ENCODE results near the gene NTHL1.

DNA sequence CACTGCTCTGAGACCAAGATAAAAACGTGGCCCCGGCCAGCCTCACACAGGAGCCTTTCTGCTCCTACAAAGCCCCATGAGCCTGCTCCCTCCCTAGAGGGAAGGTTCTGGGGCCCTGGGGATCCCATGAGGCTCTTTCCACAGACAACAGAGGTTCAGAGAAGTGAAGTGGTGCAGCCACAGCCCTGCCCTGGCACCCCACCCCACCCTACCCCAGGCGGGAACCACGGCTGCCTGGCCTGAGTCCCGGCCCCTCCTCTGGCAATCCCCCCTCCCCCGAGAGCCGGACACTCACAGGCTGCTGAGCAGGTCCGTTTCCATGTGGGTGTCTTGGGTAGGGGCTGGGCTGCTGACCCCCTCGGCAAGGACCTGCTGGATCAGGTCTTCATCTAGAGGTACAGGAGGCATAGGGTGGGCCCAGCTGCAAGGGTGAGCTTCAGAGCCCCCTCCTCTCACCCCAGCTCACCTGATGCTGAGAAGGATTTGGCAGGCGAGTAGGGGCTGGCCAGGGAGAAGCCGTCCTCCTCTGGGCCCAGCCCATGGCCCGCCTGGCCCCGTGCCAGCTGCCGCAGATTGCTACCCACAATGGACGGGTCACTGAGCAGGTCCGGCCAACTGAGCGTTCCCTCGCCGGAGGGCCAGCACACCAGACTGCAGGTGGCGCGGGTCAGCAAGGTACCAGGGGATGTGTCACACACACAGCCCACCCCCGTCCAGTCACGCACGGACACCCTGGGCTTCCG, 49.4 kb upstream of the NTHL1 start:
- TF ChIP-seq, protein P1, sequence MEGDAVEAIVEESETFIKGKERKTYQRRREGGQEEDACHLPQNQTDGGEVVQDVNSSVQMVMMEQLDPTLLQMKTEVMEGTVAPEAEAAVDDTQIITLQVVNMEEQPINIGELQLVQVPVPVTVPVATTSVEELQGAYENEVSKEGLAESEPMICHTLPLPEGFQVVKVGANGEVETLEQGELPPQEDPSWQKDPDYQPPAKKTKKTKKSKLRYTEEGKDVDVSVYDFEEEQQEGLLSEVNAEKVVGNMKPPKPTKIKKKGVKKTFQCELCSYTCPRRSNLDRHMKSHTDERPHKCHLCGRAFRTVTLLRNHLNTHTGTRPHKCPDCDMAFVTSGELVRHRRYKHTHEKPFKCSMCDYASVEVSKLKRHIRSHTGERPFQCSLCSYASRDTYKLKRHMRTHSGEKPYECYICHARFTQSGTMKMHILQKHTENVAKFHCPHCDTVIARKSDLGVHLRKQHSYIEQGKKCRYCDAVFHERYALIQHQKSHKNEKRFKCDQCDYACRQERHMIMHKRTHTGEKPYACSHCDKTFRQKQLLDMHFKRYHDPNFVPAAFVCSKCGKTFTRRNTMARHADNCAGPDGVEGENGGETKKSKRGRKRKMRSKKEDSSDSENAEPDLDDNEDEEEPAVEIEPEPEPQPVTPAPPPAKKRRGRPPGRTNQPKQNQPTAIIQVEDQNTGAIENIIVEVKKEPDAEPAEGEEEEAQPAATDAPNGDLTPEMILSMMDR (conservative IDR thresholded peaks at IDR 0.05): no peak
- no peak for TF ChIP-seq ZFX (IDR thresholded peaks at IDR 0.05)
